HEK293 (cell line): ENCODE results near the gene MVB12B.

Experiments used
- CTCF ChIA-PET: fragments of 350-600 bp; formaldehyde crosslinking; extraction: SDS; loops from one replicate; lab custom pipeline; 2021; ENCODE audit warnings: antibody characterized with exemption; lab: Yijun Ruan, JAX
- POLR2A ChIA-PET: fragments of 300-600 bp; formaldehyde crosslinking; extraction: SDS; loops from one replicate; lab custom pipeline; 2020; ENCODE audit warnings: antibody characterized with exemption, inconsistent platforms; lab: Yijun Ruan, JAX
- H3K27ac ChIP-seq: fragments of 200-500 bp; sonication (Bioruptor generic); 2 replicates; pipeline ENCODE4 v1.5.1; 2014; ENCODE audit warnings: low read depth, low read length, control low read depth, inconsistent platforms; ENCODE audit errors: extremely low read depth
- H3K36me3 ChIP-seq, 2 experiments: fragments of 200-500 bp in 1 of 2; sonication (Bioruptor generic) in 1 of 2; 1 replicate in 1 of 2; 2 replicates in 1 of 2; pipeline ENCODE4 v1.5.1; 2014 to 2017; ENCODE audit warnings: inconsistent platforms in 2 of 2, low read length in 2 of 2; ENCODE audit not compliant: control insufficient read depth in 2 of 2, insufficient read depth in 1 of 2
- H3K4me1 ChIP-seq: fragments of 200-500 bp; sonication (Bioruptor generic); 2 replicates; pipeline ENCODE4 v1.5.1; 2014; ENCODE audit warnings: mild to moderate bottlenecking, low read length, inconsistent platforms; ENCODE audit not compliant: control insufficient read depth, insufficient read depth
- H3K4me3 ChIP-seq: 2 replicates; pipeline ENCODE4 v1.5.1; 2011; ENCODE audit warnings: low read depth, mild to moderate bottlenecking, control low read depth, low read length, moderate library complexity
- H3K9me3 ChIP-seq: fragments of 200-500 bp; sonication (Bioruptor generic); 2 replicates; pipeline ENCODE4 v1.5.1; 2014; ENCODE audit warnings: low read depth, low read length, inconsistent platforms; ENCODE audit not compliant: control insufficient read depth, insufficient read depth
- KLF1 ChIP-seq: fragments of 450-650 bp; formaldehyde crosslinking; IDR thresholded peaks from 2 replicates; pipeline ENCODE4 v1.5.1; 2016; ENCODE audit warnings: missing biosample characterization, missing genetic modification characterization
- KLF8 ChIP-seq: fragments of 450-650 bp; formaldehyde crosslinking; IDR thresholded peaks from 2 replicates; pipeline ENCODE4 v1.5.1; 2016; ENCODE audit warnings: missing biosample characterization, missing genetic modification characterization
- MYNN ChIP-seq: fragments of 450-650 bp; formaldehyde crosslinking; IDR thresholded peaks from 2 replicates; pipeline ENCODE4 v1.5.1; 2016; ENCODE audit warnings: missing biosample characterization, missing genetic modification characterization, borderline replicate concordance
- OSR2 ChIP-seq: fragments of 450-650 bp; formaldehyde crosslinking; IDR thresholded peaks from 2 replicates; pipeline ENCODE4 v1.5.1; 2016; ENCODE audit warnings: missing biosample characterization, missing genetic modification characterization
- OVOL3 ChIP-seq: fragments of 450-650 bp; formaldehyde crosslinking; IDR thresholded peaks from 2 replicates; pipeline ENCODE4 v1.5.1; 2016; ENCODE audit warnings: missing biosample characterization, missing genetic modification characterization
- RBAK ChIP-seq: fragments of 450-650 bp; formaldehyde crosslinking; IDR thresholded peaks from 2 replicates; pipeline ENCODE4 v1.5.1; 2016; ENCODE audit warnings: missing biosample characterization, missing genetic modification characterization
- ZBTB20 ChIP-seq: fragments of 450-650 bp; formaldehyde crosslinking; IDR thresholded peaks from 2 replicates; pipeline ENCODE4 v1.5.1; 2016; ENCODE audit warnings: missing biosample characterization, missing genetic modification characterization
- ZBTB48 ChIP-seq: fragments of 450-650 bp; formaldehyde crosslinking; IDR thresholded peaks from 2 replicates; pipeline ENCODE4 v1.5.1; 2016; ENCODE audit warnings: missing biosample characterization, missing genetic modification characterization
- ZFHX2 ChIP-seq: fragments of 450-650 bp; formaldehyde crosslinking; conservative IDR thresholded peaks from 2 replicates; pipeline ENCODE4 v1.5.1; 2016; ENCODE audit warnings: missing biosample characterization, missing genetic modification characterization
- ZIC2 ChIP-seq: fragments of 450-650 bp; formaldehyde crosslinking; IDR thresholded peaks from 2 replicates; pipeline ENCODE4 v1.5.1; 2016; ENCODE audit warnings: missing biosample characterization, missing genetic modification characterization
- ZNF114 ChIP-seq: fragments of 450-650 bp; formaldehyde crosslinking; IDR thresholded peaks from 2 replicates; pipeline ENCODE4 v1.5.0; 2017; ENCODE audit warnings: missing biosample characterization, missing genetic modification characterization
- ZNF23 ChIP-seq: fragments of 450-650 bp; formaldehyde crosslinking; IDR thresholded peaks from 2 replicates; pipeline ENCODE4 v1.5.1; 2016; ENCODE audit warnings: missing biosample characterization, missing genetic modification characterization, borderline replicate concordance
- ZNF473 ChIP-seq: fragments of 450-650 bp; formaldehyde crosslinking; IDR thresholded peaks from 2 replicates; pipeline ENCODE4 v1.5.1; 2017; ENCODE audit warnings: missing biosample characterization, missing genetic modification characterization
- ZNF548 ChIP-seq: fragments of 450-650 bp; formaldehyde crosslinking; IDR thresholded peaks from 2 replicates; pipeline ENCODE4 v1.5.1; 2016; ENCODE audit warnings: missing biosample characterization, missing genetic modification characterization
- ZNF549 ChIP-seq: fragments of 450-650 bp; IDR thresholded peaks from 2 replicates; pipeline ENCODE4 v1.5.1; 2018; ENCODE audit warnings: missing biosample characterization, missing genetic modification characterization, mild to moderate bottlenecking, inconsistent platforms, moderate library complexity
- ZNF555 ChIP-seq: fragments of 450-650 bp; formaldehyde crosslinking; conservative IDR thresholded peaks from 2 replicates; pipeline ENCODE4 v1.5.1; 2017; ENCODE audit warnings: missing biosample characterization, mild to moderate bottlenecking, missing genetic modification characterization, inconsistent platforms
- ZNF561 ChIP-seq: fragments of 450-650 bp; IDR thresholded peaks from 2 replicates; pipeline ENCODE4 v1.5.1; 2018; ENCODE audit warnings: missing biosample characterization, missing genetic modification characterization, borderline replicate concordance
- ZNF623 ChIP-seq: fragments of 450-650 bp; formaldehyde crosslinking; IDR thresholded peaks from 2 replicates; pipeline ENCODE4 v1.5.1; 2016; ENCODE audit warnings: missing biosample characterization, missing genetic modification characterization
- TF ChIP-seq, protein P1 (sequence below): fragments of 450-650 bp; formaldehyde crosslinking; IDR thresholded peaks from 2 replicates; pipeline ENCODE4 v1.5.1; 2017; ENCODE audit warnings: missing biosample characterization, missing genetic modification characterization
- TF ChIP-seq, protein P2 (sequence below): fragments of 450-650 bp; formaldehyde crosslinking; IDR thresholded peaks from 2 replicates; pipeline ENCODE4 v1.5.1; 2017; ENCODE audit warnings: missing biosample characterization, missing genetic modification characterization
- TF ChIP-seq, protein P3 (sequence below): fragments of 450-650 bp; formaldehyde crosslinking; IDR thresholded peaks from 2 replicates; pipeline ENCODE4 v1.5.1; 2016; ENCODE audit warnings: missing biosample characterization, missing genetic modification characterization
- TF ChIP-seq, protein P4 (sequence below): fragments of 450-650 bp; formaldehyde crosslinking; IDR thresholded peaks from 2 replicates; pipeline ENCODE4 v1.5.1; 2016; ENCODE audit warnings: missing biosample characterization, missing genetic modification characterization

The MVB12B gene

DNA sequence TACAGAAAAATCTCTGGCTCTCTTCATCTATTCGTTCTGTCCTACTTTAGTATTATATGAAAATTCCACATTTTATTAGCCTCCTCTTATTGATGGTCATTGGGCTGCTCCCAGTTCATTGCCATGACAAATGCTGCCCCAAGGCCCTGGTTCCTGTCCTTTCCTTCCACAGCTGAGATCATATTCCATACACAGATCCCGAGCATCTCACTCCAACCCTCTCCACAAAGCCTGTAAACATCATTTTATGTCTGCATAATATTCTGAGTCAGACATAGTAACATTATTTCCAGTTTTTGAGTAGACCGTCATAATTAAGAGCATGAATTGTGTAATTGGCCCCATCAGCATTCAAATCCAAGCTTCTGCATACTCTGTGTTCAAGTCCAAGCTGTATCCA, 86.3 kb downstream of the MVB12B start:
- Histone ChIP-seq H3K27ac (no peak overlapping the region), H3K4me1 (no peaks in the 10 kb centered on the region), H3K36me3 (peaks cover 0 to 12% of the 10 kb centered on the region in 2 experiments; a peak in 1 of 3 replicates), H3K9me3 (no peaks in the 10 kb centered on the region), H3K4me3 (no peak overlapping the region)
- ChIA-PET CTCF (interaction anchor here (0.6 kb wide), 1 partner anchor 122 kb away, joined by 3 read pairs; no protein-coding TSS in a partner anchor), POLR2A (no interaction called here)
- TF ChIP-seq ZNF114 (no peak), ZBTB20 (tag by site-specific recombination) (peak; percentile 20; the same call in 1 of the 2 replicates)

DNA sequence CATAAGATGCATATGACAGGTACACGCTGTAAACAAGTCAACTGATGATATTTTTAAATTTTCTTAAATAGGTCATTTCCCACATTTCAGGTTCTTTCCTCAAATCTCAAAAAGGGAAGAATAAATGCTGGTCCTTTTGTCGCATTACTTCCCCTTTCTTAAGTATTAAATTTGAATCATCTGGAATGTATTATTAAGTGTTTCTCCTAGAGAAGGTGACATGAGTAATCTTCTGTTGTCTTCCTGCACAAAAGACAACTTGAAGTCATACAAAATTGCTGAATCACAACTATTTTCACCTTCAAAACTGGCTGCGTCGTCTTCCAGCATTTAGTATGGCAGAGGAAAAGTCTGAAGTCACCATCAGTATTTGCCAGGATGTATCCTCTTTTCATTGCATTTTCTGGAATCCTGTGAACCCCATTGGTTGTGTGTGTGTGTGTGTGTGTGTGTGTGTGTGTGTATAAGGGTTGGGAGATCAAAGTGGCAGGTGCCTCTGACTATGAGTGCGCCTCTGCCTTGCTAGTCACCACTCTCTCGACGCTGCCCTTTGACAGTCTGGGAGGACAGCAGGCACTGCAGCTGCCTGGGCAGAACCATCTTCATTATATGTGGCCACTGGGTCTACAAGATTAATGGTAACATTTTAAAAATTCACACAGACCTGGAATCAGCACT, 86.9 kb downstream of the MVB12B start:
- CTCF ChIA-PET: interaction anchor here (0.6 to 0.7 kb wide), 2 partner anchors 25 to 123 kb away, joined by 3 to 4 read pairs; no protein-coding TSS in a partner anchor
- Histone ChIP-seq H3K27ac (no peak overlapping the region), H3K4me1 (no peaks in the 10 kb centered on the region), H3K36me3 (peaks cover 0 to 12% of the 10 kb centered on the region in 2 experiments; a peak in 1 of 3 replicates), H3K9me3 (no peaks in the 10 kb centered on the region), H3K4me3 (no peak overlapping the region)
- no peak for TF ChIP-seq OSR2
- TF ChIP-seq ZNF23 (tag by site-specific recombination): no peak
- TF ChIP-seq MYNN (tag by site-specific recombination): no peak
- no peak for TF ChIP-seq ZNF549 (tag by site-specific recombination)
- TF ChIP-seq, protein P1, sequence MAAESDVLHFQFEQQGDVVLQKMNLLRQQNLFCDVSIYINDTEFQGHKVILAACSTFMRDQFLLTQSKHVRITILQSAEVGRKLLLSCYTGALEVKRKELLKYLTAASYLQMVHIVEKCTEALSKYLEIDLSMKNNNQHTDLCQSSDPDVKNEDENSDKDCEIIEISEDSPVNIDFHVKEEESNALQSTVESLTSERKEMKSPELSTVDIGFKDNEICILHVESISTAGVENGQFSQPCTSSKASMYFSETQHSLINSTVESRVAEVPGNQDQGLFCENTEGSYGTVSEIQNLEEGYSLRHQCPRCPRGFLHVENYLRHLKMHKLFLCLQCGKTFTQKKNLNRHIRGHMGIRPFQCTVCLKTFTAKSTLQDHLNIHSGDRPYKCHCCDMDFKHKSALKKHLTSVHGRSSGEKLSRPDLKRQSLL (tag by site-specific recombination): no peak
- TF ChIP-seq, protein P2, sequence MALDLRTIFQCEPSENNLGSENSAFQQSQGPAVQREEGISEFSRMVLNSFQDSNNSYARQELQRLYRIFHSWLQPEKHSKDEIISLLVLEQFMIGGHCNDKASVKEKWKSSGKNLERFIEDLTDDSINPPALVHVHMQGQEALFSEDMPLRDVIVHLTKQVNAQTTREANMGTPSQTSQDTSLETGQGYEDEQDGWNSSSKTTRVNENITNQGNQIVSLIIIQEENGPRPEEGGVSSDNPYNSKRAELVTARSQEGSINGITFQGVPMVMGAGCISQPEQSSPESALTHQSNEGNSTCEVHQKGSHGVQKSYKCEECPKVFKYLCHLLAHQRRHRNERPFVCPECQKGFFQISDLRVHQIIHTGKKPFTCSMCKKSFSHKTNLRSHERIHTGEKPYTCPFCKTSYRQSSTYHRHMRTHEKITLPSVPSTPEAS (tag by site-specific recombination): peak; percentile 52; the same call in 1 of the 2 replicates
- no peak for TF ChIP-seq ZNF561 (tag by site-specific recombination)
- POLR2A ChIA-PET: no interaction called here

DNA sequence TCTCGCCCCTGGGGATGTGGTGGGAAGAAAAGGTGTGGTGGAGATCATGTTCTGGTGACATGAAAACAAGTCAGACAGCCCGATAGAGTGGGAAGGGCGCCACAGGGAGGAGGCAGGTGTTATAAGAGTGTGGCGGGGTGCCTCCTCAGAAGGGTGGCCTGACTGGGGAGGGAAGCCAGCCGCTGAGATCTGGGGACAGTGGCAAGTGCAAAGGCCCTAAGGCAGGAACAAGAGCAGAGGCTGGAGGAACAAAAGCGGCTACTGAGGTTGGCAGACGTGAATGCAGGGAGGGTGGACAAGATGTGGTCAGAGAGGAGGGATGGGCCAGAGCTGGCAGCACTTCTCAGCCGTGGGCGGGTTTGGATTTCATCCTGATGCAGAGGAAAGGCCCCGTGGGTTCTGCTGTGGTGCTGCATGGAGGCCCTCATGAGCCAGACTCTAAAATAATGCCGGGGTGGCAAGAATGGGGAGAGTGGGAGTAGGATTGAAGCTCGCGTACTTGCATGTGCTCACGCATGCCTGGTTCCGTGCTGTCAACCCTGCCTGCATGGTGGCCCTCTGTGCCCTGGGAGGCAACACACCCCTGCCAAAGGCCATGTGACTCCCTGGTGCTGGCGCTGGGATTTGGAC, 89.2 kb downstream of the MVB12B start:
- POLR2A ChIA-PET: no interaction called here
- CTCF ChIA-PET: no interaction called here
- no peak overlapping the region for H3K4me3 ChIP-seq
- no peaks in the 10 kb centered on the region for H3K9me3 ChIP-seq
- H3K36me3 ChIP-seq: no peaks in the 10 kb centered on the region
- no peaks in the 10 kb centered on the region for H3K4me1 ChIP-seq
- TF ChIP-seq KLF1 (tag by site-specific recombination): no peak
- TF ChIP-seq KLF8: no peak
- TF ChIP-seq ZNF548 (tag by site-specific recombination): no peak
- TF ChIP-seq ZNF623 (tag by site-specific recombination): peak; percentile 73
- TF ChIP-seq OVOL3 (tag by site-specific recombination): no peak
- TF ChIP-seq ZFHX2 (tag by site-specific recombination): peak; percentile 56
- no peak for TF ChIP-seq RBAK (tag by site-specific recombination)
- no peak overlapping the region for H3K27ac ChIP-seq

DNA sequence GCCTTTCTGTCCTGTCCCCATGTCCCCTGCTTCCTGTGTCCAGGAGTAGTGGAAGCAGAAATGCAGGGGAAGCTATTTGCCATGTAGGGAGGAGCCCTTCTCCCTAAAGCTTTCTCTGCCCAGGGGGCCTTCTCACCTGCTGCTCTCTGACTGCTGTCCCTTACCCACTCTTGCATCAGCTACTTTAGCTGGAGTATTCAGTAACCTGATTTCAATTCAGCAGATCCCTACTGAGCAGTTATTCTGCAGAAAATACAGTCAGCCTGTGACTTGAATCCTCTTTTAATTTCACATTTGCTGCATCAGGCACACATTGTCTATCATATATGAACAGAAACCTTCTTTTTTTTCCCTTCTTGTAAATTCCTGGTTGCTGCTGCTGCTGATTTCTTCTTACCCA, 90.4 kb downstream of the MVB12B start:
- ChIA-PET CTCF (no interaction called here), POLR2A (no interaction called here)
- no peaks in the 10 kb centered on the region for H3K4me1 ChIP-seq
- TF ChIP-seq ZNF555 (tag by site-specific recombination) (no peak), ZBTB48 (tag by site-specific recombination) (peak; percentile 80), ZIC2 (tag by site-specific recombination) (peak; percentile 79), ZNF473 (no peak)
- TF ChIP-seq, protein P3, sequence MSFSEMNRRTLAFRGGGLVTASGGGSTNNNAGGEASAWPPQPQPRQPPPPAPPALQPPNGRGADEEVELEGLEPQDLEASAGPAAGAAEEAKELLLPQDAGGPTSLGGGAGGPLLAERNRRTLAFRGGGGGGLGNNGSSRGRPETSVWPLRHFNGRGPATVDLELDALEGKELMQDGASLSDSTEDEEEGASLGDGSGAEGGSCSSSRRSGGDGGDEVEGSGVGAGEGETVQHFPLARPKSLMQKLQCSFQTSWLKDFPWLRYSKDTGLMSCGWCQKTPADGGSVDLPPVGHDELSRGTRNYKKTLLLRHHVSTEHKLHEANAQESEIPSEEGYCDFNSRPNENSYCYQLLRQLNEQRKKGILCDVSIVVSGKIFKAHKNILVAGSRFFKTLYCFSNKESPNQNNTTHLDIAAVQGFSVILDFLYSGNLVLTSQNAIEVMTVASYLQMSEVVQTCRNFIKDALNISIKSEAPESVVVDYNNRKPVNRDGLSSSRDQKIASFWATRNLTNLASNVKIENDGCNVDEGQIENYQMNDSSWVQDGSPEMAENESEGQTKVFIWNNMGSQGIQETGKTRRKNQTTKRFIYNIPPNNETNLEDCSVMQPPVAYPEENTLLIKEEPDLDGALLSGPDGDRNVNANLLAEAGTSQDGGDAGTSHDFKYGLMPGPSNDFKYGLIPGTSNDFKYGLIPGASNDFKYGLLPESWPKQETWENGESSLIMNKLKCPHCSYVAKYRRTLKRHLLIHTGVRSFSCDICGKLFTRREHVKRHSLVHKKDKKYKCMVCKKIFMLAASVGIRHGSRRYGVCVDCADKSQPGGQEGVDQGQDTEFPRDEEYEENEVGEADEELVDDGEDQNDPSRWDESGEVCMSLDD (tag by site-specific recombination): no peak
- TF ChIP-seq, protein P4, sequence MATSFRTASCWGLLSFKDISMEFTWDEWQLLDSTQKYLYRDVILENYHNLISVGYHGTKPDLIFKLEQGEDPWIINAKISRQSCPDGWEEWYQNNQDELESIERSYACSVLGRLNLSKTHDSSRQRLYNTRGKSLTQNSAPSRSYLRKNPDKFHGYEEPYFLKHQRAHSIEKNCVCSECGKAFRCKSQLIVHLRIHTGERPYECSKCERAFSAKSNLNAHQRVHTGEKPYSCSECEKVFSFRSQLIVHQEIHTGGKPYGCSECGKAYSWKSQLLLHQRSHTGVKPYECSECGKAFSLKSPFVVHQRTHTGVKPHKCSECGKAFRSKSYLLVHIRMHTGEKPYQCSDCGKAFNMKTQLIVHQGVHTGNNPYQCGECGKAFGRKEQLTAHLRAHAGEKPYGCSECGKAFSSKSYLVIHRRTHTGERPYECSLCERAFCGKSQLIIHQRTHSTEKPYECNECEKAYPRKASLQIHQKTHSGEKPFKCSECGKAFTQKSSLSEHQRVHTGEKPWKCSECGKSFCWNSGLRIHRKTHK (tag by site-specific recombination): no peak

More for the DNA sequence above, 90.4 kb downstream of the MVB12B start:
- Histone ChIP-seq H3K36me3 (peaks cover 0 to 10% of the 10 kb centered on the region in 2 experiments; a peak in 1 of 3 replicates), H3K4me3 (no peak overlapping the region), H3K9me3 (no peaks in the 10 kb centered on the region), H3K27ac (no peak overlapping the region)
